Glutamatergic neuron (in vitro differentiated cells): ENCODE data around the gene TP53RK. TPM values are rescaled to one million over a fixed set of nuclear protein-coding genes. Genes with fewer than 3 reads are reported as not detected.

Source experiments
- DNase-seq: peaks from one replicate; pipeline ENCODE4 v3.0.0; 2022
- H3K27ac Mint-ChIP-seq: one replicate; pipeline ENCODE4 v1.8.0; 2020; ENCODE audit warnings: mild to moderate bottlenecking, mixed read lengths, inconsistent platforms; ENCODE audit not compliant: unreplicated experiment
- H3K27me3 Mint-ChIP-seq: one replicate; pipeline ENCODE4 v1.8.0; 2020; ENCODE audit warnings: mild to moderate bottlenecking, moderate library complexity, mixed read lengths, inconsistent platforms; ENCODE audit not compliant: unreplicated experiment
- H3K36me3 Mint-ChIP-seq: one replicate; pipeline ENCODE4 v1.8.0; 2020; ENCODE audit warnings: mild to moderate bottlenecking, mixed read lengths, inconsistent platforms; ENCODE audit not compliant: unreplicated experiment
- H3K4me1 Mint-ChIP-seq: one replicate; pipeline ENCODE4 v1.8.0; 2020; ENCODE audit warnings: mild to moderate bottlenecking, low read depth, mixed read lengths, inconsistent platforms; ENCODE audit not compliant: unreplicated experiment
- H3K4me3 Mint-ChIP-seq: one replicate; pipeline ENCODE4 v1.8.0; 2020; ENCODE audit warnings: mild to moderate bottlenecking, mixed read lengths, inconsistent platforms; ENCODE audit not compliant: unreplicated experiment
- H3K9me3 Mint-ChIP-seq: one replicate; pipeline ENCODE4 v1.8.0; 2020; ENCODE audit warnings: mild to moderate bottlenecking, moderate library complexity, mixed read lengths, inconsistent platforms; ENCODE audit not compliant: unreplicated experiment
- CTCF ChIP-seq: fragments of 200-600 bp; sonication (generic); IDR thresholded peaks from one replicate; pipeline ENCODE4 v1.5.0; 2021; ENCODE audit not compliant: partially characterized antibody, unreplicated experiment
- total RNA-seq: library from RNA; stranded (reverse); fragmentation: NEBNext Ultra II Directional; extraction: Animal tissue kit (Norgen Biotek cat#: 25700); gene quantifications from one replicate; pipeline ENCODE4 v1.2.1, GENCODE V29; 2021; ENCODE audit not compliant: unreplicated experiment

TP53RK gene
- total RNA-seq, 1 donor from 2014 or later: 19.0 TPM

- Mint-ChIP-seq H3K27ac (no peak overlapping the region), H3K4me3 (no peak overlapping the region), H3K36me3 (peaks cover 35% of the 10 kb centered on the region)
Measured at GRCh38 chr20:46670585-46671584, 18.4 kb downstream of the TP53RK start.

DNA sequence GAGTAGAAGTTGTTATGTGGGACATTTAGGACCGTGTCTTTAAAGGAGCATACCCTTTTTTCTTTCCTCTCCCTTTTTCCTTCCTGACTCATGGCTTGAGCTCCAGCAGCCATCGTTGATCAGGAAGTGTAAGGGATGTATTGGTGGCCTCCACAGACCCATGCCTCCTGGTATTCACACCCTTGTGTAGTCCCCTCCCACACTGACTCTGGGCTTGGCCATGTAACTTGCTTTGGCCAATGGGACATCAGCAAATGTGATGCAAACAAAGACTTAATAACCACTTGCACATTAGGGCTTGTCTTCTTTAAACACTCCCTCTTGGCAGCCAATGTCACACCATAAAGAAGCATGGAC, 19.0 kb downstream of the TP53RK start:
- peaks cover 9% of the 10 kb centered on the region for H3K9me3 Mint-ChIP-seq
- peaks cover 14% of the 10 kb centered on the region for H3K4me1 Mint-ChIP-seq
- H3K27ac Mint-ChIP-seq: no peak overlapping the region
- no peak overlapping the region for H3K4me3 Mint-ChIP-seq
- DNase-seq: no peak
- peaks cover 35% of the 10 kb centered on the region for H3K36me3 Mint-ChIP-seq
- TF ChIP-seq CTCF: no peak
- H3K27me3 Mint-ChIP-seq: peaks cover 5% of the 10 kb centered on the region

More at GRCh38 chr20:46670585-46671584, 18.4 kb downstream of the TP53RK start:
- H3K4me1 Mint-ChIP-seq: peaks cover 14% of the 10 kb centered on the region
- no peak for TF ChIP-seq CTCF
- DNase-seq: no peak
- peaks cover 9% of the 10 kb centered on the region for H3K9me3 Mint-ChIP-seq
- H3K27me3 Mint-ChIP-seq: peaks cover 5% of the 10 kb centered on the region

- peaks cover 25% of the 10 kb centered on the region for H3K36me3 Mint-ChIP-seq
- H3K9me3 Mint-ChIP-seq: no peaks in the 10 kb centered on the region
- no peaks in the 10 kb centered on the region for H3K27me3 Mint-ChIP-seq
- TF ChIP-seq CTCF: no peak
- no peak overlapping the region for H3K4me3 Mint-ChIP-seq
- no peak overlapping the region for H3K27ac Mint-ChIP-seq
- no peaks in the 10 kb centered on the region for H3K4me1 Mint-ChIP-seq
- no peak for DNase-seq
Measured at GRCh38 chr20:46666818-46667515, 22.3 kb downstream of the TP53RK start.

DNA sequence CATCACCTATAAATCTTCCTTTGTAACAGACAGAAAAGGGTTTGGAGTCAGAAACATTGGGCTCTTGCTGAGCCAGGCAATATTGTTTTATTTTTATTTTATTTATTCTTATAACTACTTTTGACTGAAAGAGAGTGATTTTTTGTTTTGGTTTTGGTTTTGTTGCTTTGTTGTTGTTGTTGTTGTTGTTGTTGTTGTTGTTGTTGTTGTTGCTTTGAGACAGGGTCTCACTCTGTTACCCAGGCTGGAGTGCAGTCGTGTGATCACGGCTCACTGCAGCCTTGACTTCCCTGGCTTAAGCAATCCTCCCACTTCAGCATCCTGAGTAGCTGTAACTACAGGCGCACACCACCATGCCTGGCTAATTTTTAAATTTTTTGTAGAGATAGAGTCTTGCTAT, 22.9 kb downstream of the TP53RK start:
- Mint-ChIP-seq H3K36me3 (peaks cover 19% of the 10 kb centered on the region), H3K27me3 (no peaks in the 10 kb centered on the region), H3K9me3 (no peaks in the 10 kb centered on the region), H3K27ac (no peak overlapping the region), H3K4me1 (no peaks in the 10 kb centered on the region), H3K4me3 (no peak overlapping the region)
- no peak for DNase-seq
- TF ChIP-seq CTCF: no peak
